HuH-7 (cell line): ENCODE measurements around the gene DIP2B.

ENCODE experiments used
- DNase-seq: peaks from one replicate; pipeline ENCODE4 v3.0.0; 2011; ENCODE audit warnings: low spot score

DIP2B gene

DNA sequence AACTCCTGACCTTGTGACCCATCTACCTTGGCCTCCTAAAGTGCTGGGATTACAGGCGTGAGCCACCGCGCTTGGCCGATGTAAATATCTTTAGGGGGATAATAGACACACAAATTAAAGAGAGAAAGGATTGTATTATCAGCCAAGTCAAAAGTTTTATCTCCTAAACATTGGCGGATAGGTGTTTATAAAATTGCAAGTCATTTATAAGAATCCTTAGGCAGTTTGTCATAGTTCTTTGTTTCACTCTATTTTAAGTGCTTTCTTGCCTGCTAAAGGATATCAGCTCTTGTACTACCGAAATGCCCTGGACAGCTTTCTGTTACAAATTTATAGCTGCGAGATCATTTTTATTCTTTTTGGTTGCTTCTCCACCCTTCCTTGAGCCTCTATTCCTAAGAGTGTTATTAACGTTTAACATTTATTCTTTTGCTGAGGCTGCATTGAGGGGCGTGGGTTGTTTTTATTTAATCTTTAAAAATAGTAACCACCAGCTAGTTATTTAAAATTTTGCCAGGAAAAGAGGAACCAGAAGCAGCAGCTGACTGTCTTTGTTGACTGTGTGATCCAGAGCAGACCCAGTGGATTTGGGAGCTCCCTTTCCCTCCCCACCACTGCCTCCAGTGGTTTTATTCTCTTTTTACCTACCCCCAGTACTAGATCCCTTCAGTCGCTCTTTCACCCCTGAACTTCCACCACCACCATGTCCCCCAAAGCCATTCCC, 106.4 kb downstream of the DIP2B start:
- DNase-seq, result no peak

DNA sequence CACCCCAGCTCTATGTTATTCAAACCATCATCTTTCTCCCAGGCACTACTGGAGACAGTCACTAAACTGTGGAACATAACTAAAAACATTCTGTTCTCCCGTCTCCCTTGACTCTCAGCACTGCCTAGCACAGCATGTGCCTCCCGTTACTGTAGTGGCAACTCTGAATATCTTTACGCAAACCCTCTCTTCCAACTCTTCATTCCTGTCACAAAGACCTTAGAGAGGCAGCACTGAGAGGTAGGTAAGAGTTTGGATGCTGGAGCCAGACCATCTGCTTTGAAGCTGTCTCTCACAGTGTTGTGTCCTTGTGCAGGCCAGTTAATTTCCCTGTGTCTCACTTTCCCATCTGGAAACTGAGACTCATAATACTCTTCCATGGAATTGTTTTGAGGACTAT, 108.1 kb downstream of the DIP2B start:
- DNase-seq, result no peak

DNA sequence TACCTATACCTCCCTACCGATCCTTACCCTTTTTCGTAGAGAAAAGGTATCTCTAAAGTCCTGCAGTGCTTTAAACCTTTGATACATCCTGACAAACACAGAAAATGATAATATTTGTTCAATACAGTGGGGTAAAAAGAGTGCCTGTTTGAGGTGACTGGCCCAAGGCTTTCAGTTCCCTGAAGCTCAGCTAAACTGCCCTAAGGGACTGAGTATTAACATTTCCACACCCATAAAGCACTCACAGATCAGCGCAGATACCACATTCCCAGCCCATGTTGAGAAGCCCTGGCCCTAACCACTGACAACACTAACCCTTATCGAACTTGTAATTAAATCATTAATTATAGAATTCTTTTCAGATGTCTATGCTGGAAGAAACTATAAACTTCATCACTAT, 108.7 kb downstream of the DIP2B start:
- no peak for DNase-seq

DNA sequence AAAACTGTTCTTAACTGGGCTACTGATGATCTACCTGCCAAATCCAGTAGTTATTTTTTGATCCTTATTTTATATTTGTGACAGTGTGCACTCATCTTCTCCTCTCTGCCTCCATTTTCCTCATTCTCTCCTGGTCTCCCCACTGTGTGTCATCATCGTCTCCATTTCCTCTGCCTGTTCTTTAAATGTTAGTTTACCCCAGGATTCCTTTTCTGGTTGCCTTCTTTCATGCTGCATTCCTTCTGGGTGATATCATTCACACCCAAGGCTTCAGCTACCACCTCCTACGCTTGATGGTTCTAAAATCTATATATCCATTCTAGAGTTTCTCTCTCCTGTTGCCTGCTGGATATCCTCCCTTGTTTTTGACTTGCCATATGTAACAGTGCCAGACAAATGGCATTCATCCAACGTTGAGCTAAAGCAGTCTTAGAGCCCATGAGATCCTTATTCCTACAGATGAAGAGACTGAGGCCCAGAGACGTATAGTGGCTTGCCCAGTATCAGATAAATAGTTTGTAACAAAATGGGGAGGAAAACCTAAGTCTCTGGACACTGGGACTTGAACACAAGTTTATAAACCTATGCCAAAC, 109.5 kb downstream of the DIP2B start:
- no peak for DNase-seq

DNA sequence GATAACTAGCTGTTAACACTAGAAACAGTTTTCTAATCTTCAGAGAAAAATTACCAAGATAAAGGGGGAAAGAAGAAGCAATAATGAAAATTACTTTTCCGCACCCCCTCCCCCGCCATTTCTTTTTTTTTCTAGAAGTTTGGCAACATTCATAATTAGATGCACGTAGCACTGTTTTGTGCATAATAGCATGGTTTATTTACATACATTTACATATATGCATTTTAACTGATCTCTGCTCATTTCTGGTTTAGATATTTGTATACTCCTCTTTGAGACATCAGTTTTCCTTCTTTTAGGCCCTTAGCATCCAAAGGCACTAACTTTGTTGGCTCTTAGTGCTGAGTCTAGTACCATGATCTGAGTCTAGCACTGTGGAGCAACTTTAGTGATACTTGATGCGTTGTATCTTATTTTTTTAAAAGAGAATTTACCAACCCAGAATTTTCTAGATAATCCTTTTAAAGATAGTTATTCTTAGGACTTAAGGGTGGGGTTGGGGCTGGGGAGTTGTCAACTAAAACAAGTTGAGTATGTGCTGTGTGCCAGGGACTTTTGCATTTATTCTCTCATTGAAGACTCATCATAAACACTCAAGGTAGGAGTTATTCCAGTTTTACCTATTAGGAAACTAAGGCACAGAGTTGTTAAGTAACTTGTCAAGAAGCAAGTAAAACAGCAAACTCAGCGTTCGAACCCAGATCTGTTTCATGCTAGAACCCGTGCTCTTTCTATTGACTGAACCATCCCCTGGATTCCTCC, 110.5 kb downstream of the DIP2B start:
- no peak for DNase-seq

DNA sequence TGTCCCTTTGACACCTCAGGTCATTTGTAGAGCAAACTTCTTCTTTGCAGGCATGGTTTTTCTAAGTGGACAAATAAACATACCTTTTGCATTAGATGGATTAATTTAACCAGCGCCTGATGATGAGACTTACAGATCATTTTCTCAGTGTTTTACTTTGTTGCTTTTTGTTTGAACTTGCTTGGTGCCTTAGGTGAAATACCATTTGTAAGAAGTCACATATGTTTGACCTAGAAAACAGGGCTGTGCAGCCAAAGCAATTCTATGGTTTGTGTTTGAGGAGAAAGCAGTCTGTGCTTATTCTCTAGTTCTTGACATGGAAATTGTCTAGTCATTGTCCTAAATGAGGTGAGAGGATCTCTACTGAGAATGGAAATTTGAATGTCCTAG, 111.1 kb downstream of the DIP2B start:
- DNase-seq, result no peak

DNA sequence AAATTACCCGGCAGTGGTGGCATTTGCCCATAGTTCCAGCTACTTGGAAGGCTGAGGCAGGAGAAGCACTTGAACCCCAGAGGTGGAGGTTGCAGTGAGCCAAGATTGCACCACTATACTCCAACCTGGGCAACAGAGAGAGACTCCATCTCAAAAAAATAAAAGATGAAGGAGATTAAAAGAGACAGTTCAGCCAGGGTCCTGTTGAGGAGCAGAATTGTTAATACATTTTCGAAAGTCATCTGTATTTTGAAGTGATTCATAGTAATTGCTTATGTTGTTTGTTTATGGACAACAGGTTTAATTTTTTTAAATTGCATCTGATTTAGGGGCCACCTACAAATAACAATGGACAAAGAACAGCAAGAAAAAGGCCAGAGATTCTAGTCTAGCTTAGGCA, 112.9 kb downstream of the DIP2B start:
- DNase-seq, result no peak

DNA sequence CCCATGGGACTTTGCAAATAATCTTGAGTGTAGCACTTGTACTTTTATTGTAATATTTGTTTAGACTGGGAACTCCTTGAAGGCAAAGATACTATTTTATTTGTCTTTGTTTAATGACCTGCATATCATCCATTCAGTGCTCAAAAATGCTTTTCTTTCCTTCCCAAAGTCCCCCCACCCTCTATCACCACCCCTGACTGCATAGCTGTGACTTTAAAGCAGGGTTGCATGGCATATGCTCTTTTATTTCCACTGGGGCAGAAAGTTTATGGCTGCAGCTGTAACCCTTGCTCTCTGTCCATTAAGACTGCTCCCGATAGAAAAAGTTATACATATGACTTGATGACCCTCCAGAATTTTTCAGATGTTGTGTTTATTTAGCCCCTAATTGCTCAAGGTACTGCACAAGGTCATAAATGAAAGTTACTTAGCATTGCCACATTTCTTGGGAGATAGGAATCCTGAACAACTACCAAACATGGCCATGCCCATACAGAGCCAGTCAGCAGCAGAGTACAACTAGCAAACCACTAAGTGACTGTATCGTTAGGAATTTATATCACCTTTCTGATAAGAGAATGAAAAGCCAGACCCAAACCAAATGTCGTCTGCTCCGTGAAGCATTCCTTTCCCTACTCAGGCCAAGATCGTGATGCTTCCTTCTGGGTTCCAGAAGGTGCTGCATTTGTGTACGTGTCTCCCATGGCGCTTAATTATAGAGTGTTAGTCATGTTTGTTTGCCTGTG, 114.3 kb downstream of the DIP2B start:
- DNase-seq, result peak; percentile 33

DNA sequence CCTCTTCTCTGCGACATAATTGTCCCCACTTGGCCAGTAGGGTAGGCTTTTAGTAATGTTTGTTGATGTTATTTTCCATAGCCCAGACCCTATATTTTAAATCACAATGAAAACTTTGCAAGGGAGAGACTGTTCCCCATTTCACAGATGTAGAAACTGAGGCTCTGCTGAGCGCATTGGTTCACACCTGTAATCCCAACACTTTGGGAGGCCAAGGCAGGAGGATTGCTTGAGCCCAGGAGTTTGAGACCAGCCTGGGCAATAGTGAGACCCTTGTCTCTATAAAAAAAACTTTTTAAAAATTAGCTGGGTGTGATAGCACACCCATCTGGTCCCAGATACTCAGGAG, 114.8 kb downstream of the DIP2B start:
- DNase-seq, result no peak

DNA sequence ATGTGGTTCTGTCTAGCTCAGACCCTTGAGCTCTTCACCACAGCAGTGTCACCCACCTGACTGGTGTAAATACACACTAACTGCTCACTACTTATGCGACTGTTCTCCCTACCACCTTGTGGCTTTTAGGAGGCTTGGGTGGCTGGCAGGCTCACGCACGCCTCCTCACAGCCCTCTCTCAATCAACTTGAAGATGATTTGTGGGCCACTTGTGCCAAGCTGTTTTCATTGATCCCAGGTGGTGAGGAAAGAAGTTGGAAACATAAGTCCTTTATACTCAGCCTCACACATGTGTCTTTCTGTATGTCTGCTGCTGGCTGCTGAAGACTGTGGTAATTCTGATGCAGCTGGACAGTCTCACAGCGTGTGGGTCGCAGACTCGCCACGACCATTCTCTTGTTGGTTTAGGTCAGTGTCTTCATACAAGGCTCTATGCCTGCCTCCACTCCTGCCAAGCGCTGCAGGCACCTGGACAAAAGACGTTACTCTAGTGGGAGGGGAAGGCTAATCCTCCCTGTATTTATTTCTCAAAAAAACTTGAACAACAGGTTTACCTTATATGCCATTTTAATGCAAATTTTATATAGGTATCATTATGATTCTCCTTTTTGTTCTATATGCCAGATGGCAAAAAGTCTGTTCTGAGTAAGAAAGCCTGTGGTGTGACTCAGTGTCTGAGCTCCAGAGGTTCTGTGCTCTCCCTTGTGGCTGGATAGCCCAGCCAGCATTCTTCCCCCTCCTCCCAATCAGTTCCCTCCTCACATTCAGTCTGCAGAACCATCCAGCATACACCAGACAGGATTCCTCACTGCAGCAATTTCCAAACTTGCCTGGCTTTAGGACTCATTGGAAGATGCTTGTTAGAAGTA, 115.6 kb downstream of the DIP2B start:
- no peak for DNase-seq

DNA sequence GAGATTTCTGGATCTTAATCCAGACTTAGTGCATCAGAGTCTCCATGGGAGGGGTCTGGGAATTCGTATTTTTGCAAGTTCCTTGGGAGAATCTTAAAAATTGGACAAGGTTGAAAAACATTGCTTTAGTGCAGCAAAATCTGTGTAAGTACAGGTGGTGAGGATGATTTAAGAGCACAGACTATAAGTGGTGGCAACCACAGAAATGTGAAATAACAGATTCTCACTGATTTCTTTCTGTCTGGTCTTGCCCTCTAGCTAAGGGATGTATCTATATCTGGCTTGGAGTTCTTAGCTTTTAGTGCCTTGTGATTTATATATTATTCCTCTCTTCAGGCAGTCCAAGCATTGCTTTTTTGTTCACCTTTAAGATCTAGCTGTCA, 116.2 kb downstream of the DIP2B start:
- no peak for DNase-seq

DNA sequence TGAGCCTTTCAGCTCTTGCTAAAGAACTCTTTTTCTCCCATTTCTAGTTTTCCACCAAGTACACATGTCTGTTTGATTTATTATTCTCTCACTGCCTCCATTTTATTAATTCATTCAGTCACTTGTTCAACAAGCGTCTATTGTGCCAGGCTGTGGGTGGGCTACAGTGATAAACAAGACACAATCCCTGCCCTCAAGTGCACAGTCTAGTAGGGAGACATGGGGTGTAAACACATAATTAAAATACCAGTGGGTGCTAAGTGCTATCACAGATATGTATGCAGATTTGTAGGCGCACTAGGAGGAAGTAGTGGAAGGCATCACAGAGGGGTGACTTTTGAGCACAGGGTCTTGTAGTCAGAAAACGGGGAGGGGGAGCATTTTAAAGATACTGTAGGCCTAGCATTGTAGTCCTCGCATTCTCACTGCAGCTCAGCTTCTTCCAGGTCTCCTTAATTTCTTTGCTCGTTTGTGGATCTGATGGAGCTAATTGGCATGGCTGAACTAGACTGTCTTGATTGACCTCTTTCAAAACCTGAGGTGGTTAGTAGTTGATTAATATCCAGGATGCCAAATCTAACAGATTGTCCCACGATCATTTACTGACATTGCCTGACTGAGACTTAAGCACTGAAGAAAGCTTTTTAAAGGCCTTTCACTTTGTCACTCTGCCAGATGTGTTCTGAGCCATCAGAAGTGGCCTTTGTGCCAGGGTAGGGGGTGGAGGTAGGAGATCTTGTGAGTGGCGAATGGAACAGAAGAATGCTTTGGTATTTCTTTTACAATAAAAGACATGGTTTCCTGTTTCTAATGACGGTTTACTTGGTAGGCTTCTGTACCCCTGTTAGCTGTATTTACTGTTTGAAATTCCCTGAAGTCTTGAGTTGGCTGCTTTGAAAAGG, 116.9 kb downstream of the DIP2B start:
- DNase-seq, result no peak

DNA sequence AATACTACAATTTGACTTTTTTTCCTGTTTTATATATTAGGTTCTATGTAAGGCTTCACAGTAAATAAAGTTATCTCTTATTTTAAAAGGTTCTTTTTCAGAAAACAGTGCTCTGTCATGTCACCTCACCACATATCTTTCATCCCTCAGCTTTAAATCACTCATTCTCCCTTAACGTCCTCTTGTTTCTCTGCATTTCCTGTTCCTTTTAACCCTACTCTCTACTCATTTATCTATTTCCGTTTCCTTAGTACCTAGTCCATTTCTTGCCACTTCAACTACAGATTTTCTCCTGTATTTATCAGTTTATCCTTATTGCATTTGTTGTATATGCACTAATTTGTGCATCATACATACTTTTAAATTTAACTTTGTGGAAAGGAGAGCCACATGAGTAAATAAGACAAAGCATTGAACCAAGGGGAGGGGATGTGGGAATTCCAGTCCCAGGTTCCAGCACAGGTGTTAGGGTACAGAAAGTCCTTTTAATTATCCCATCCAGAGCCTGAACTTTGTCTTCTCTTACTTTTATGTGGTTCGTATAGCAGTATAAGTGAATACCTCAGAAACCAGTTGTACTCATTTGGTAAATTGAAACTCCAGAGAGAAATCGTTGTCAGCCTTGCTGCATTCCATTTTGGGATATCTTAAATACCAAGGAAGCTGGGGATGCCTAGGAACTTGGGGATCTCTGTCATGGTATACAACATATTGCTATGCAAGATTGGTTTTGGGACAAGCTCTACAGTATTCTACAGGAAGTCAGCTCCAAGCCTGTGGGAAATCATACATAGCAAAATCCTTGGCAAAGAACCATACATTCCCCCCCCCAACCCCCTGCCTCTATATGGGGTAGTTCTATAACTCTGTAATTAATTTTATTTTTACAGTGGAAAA, 120.5 kb downstream of the DIP2B start:
- DNase-seq, result no peak

DNA sequence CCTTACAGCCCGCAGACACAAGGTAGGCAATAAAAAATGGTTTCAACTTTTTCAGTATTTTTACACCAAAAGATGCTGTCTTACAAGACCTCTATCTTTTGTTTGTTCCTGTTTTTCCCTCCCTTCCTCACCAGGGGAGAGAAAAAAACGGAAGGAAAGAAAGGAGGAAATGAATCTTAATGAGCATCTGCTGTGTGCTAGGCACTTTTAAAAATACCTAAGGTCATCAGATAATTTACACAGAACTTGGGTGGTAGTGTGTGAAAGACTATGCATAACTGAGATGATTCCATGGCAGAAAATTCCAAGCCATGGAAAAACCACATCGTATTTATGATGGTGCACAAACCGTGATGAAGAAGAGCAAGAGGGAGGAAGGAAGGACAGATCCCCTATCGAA, 121.2 kb downstream of the DIP2B start:
- no peak for DNase-seq

DNA sequence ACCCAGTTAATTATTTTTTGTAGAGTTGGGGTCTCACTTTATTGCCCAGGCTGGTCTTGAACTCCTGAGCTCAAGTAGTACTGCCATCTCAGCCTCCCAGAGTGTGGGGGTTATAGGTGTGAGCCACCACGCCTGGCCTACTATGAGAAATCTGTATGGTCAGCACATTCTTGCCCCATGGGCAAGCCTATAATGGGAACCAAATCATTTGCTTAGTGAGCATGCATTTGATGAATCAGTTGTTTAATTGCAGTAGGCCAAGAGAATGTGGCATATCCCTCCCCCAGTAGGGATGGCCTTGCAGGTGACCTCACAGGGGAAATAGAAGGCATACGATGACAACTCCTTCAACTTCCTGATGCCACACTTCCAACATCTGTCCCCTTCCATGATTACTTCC, 122.7 kb downstream of the DIP2B start:
- no peak for DNase-seq

DNA sequence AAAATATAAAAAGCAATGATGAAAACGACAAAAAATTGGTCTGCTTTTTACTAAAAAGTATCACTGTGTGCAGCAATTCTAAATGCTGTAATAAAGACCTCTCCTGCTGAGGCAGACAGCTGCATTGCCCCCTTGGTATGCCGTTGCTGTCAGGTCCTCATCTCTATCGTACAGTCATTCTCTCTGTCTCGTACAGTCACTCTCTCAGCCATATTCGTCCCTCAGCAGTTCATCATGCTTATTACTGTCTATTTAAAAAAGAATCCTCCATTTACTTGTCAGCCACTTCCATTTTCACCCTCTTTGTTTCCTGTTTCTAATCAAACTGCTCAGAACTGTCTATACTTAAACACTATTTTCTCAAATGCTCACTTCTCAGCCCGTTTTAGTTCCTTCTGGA, 123.6 kb downstream of the DIP2B start:
- DNase-seq, result no peak

DNA sequence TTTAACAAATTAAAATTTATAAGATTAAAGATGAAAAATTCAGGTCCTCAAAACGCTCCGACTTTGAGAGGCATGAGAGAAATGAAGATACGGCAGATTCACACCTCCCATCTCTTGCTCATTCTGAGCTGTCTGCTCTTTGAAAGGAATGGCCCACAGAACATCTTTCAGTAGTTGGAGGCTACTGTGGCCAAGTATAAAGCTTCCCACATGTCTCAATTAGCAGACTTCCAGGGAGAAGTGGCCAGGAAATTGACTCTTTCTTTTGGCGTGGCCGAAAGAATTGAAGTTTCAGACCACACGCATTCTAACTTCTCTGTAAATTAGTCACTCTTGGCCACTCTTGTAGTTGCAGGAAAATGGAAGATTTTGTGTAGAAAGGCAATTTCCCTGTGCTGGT, 129.2 kb downstream of the DIP2B start:
- no peak for DNase-seq

DNA sequence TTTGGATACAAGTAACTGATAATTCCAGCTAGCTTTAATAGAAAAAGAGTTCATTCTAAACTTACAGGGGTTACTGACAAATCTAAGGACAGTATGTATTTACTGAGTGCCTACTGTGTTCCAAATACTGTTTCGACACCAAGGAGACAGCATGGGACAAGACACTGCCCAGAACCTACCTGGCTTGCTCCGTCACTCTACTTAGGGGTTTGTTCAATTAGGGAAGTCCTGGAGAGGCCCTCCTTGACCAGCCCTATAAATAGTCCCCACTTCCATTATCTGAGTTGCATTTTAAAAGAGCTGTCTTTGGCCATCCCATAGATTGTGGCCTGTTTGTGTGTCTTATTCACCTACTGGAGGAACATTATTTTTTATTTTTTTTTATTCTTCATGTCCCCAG, 129.6 kb downstream of the DIP2B start:
- DNase-seq, result no peak

DNA sequence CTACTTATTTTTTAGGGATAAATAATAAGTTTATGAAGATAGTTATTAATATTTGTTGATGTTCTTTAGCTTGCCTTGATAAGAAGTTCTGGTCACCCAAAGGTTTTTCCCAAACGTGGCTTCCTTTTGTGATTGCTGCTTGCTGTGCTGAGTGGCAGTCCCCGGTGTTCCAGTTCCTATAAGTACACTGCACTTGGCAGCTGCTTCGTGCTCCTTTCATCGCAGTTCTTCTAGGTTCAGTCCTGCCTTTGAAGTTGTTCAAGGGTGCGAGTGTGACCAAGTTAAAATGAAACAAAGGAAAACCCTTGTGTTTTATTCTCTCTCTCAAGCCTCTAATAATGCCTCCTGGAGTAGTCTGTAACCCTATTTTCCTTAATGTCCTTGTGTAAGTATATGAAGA, 130.6 kb downstream of the DIP2B start:
- no peak for DNase-seq

DNA sequence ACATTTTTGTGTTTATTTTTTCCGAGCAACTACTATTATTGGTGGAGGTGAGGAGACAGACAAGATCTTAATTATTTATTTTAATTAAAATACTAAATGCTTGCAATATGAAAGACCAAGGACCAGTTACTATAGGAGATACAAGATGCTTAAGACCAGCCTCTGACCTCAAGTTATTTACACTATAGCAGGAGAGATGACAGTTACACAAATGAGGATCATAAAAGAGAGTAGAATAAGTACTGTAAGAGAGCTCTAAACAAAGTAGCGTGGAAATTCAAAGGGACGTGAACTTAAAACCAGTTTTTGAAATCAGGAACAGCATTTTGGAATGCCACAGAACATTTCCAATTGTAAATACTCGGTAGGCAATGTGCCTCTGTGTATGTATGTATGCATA, 131.1 kb downstream of the DIP2B start:
- DNase-seq, result no peak
